Kidney epithelial cell (primary cell): Measurements from ENCODE around the gene ENO4. TPM values are rescaled to one million over a fixed set of nuclear protein-coding genes. Genes with fewer than 3 reads are reported as not detected.

ENCODE experiments used
- DNase-seq: peaks from one replicate; pipeline ENCODE4 v3.0.0-alpha.2; 2010; ENCODE audit warnings: low read depth
- H3K27me3 ChIP-seq: 2 replicates; pipeline ENCODE4 v1.6.0; 2011; ENCODE audit warnings: low read length; ENCODE audit not compliant: control insufficient read depth, insufficient read depth
- H3K36me3 ChIP-seq: 2 replicates; pipeline ENCODE4 v1.5.1; 2011; ENCODE audit warnings: low read length; ENCODE audit not compliant: control insufficient read depth, insufficient read depth
- H3K4me3 ChIP-seq: 2 replicates; pipeline ENCODE4 v1.5.1; 2011; ENCODE audit warnings: low read depth, mild to moderate bottlenecking, control low read depth, low read length
- total RNA-seq: library from RNA; depleted of rRNA; stranded (reverse); fragments of >200 nt; gene quantifications from 2 replicates; pipeline ENCODE4 v1.2.3, GENCODE V29; 2015
- TF ChIP-seq, protein P1 (sequence below): IDR thresholded peaks from 2 replicates; pipeline ENCODE4 v1.5.1; 2011; ENCODE audit warnings: mild to moderate bottlenecking, moderate library complexity, low read length, control low read depth, inconsistent platforms; ENCODE audit not compliant: insufficient read depth, poor library complexity, severe bottlenecking

The ENO4 gene
- total RNA-seq, 1 donor from 2014 or later: 0.21 TPM

DNA sequence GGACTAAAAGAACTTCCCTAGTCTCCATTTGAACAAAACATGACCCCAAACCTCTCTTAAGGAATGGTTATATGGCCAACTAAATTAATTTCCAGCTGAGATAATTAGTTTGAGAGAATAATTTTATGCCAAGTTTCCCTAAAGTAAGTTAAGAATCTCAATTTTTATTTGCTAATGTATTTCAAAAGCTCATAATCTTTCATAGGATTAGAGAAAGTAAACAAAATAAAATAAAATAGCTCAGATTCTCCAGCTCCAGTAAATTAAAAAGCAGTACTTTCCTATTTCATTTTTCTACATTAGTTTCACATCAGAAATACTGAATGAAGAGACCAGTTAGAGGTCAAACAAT is 44.4 kb downstream of the ENO4 start:
- no peaks in the 10 kb centered on the region for H3K36me3 ChIP-seq
- H3K4me3 ChIP-seq: no peak overlapping the region
- no peaks in the 10 kb centered on the region for H3K27me3 ChIP-seq
- DNase-seq: no peak
- TF ChIP-seq, protein P1, sequence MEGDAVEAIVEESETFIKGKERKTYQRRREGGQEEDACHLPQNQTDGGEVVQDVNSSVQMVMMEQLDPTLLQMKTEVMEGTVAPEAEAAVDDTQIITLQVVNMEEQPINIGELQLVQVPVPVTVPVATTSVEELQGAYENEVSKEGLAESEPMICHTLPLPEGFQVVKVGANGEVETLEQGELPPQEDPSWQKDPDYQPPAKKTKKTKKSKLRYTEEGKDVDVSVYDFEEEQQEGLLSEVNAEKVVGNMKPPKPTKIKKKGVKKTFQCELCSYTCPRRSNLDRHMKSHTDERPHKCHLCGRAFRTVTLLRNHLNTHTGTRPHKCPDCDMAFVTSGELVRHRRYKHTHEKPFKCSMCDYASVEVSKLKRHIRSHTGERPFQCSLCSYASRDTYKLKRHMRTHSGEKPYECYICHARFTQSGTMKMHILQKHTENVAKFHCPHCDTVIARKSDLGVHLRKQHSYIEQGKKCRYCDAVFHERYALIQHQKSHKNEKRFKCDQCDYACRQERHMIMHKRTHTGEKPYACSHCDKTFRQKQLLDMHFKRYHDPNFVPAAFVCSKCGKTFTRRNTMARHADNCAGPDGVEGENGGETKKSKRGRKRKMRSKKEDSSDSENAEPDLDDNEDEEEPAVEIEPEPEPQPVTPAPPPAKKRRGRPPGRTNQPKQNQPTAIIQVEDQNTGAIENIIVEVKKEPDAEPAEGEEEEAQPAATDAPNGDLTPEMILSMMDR: no peak

DNA sequence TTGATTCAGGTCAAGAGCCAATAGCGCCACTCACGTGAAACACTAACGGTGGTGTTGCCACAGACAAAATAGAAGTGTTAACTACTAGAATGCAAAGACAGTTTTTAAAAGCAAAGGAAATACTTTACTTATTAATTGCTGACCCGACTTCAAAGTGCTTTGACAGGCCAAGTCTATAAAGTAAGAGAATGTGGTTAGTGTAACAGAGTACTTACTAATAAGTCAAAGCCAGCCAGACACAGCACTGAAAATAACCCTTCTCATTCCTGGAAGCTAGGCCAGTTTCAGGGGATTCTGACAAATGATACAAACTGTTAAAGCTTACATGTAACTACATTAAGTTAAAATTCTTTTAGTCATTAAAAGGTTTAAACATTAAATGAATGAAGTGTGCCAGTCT is 50.3 kb downstream of the ENO4 start:
- DNase-seq: peak; percentile 77
- H3K27me3 ChIP-seq: no peaks in the 10 kb centered on the region
- H3K36me3 ChIP-seq: no peaks in the 10 kb centered on the region
- H3K4me3 ChIP-seq: no peak overlapping the region
- TF ChIP-seq, protein P1: no peak

DNA sequence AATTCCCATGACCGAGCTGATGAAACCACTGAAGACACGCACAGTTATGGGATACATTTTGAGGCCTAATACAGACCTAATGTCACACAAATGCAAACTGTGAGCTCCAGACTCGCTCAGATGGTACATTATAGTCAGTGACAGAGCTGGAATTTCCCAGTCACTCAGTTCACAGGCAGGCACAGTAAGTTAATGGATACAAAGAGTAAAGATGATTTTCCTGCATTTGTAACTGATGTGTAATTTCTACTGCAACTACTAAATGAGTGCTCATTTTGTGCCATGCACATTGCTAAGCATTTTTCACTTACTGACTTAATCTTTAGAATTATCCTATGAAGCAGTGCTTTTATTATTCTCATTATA is 56.5 kb downstream of the ENO4 start:
- DNase-seq: no peak
- TF ChIP-seq, protein P1: no peak
- Histone ChIP-seq H3K36me3 (no peaks in the 10 kb centered on the region), H3K27me3 (no peaks in the 10 kb centered on the region), H3K4me3 (no peak overlapping the region)

DNA sequence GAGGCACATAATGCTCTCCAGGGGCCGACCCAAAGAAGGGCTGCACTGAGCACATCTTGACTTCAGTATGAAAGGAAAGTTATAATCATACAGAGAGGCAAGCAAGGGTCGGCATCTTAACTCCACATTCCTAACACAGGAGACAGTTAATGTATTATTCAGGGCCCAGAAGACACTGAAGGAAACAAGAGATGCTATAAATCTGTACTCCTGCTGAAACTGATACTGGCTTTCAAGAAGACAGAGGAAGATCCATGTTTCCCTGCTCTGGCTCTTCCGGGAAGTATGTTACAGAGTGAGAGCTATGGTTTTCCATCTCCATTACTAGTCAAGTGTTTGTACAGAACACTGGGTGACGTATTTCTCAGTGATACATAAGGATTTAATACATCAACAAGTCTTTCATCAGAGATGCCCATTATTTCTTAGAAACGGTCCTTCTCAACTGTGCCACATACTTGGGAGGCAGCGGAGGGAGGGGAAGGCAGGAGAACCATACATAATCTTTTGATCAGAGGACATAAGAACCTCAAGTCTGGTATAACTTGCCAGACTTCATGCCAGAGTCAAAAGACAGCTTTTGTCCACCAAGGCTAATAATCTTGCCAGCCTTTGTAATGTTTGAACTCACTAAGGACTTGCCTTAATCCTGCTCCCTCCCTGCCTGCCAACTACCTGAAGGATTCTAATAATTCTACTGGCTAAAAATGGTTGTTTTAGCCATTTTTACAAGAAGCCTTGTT is 58.1 kb downstream of the ENO4 start:
- TF ChIP-seq, protein P1: no peak

DNA sequence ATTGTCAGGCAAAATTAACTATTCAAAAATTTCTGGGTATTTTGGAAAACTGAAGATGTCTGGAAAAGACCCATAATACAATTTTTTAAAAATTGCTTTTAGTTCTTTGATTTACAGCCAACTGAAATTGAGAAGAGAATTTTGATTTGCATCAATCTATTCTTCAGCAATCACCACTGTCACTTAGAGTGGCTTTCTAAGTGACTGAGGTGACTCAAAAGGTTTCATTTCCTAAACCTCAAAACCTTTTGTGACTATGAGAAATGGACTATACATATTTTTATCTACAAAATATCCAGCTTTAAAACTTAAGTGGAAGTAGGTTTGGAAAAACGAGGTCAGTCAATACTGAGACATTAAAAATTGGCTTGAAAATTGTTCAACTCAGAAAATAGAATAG is 60.0 kb downstream of the ENO4 start:
- no peak for DNase-seq
- Histone ChIP-seq H3K27me3 (no peaks in the 10 kb centered on the region), H3K4me3 (no peak overlapping the region), H3K36me3 (peaks cover 1% of the 10 kb centered on the region)
- TF ChIP-seq, protein P1: no peak

More for the DNA sequence above, 58.1 kb downstream of the ENO4 start:
- no peaks in the 10 kb centered on the region for H3K27me3 ChIP-seq
- H3K36me3 ChIP-seq: peaks cover 1% of the 10 kb centered on the region
- no peak for DNase-seq
- no peak overlapping the region for H3K4me3 ChIP-seq

DNA sequence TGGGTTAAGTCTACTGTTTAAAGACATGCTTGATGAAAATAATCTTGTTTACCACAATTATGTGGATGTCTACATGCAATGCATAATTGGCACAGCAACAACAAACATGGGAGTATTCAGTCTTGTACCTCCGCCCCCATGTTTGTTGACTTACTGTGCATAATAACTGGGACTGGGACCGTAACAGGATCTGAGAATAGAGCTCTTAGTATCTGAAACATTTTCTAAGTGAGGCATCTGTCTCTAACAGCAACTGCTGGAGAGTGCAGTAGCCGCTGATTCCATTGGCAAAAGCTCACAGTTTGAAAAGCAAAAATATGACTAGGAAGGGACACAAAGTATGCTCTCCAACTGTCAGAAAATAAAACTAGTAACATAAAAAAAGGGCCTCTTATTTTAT is 61.6 kb downstream of the ENO4 start:
- TF ChIP-seq, protein P1: no peak
- peaks cover 1% of the 10 kb centered on the region for H3K36me3 ChIP-seq

More for the DNA sequence above, 61.6 kb downstream of the ENO4 start:
- H3K4me3 ChIP-seq: no peak overlapping the region
- DNase-seq: no peak
- H3K27me3 ChIP-seq: no peaks in the 10 kb centered on the region
